Left cardiac atrium (tissue), 4 donors: Measurements from ENCODE around the gene GOLGA6D. TPM values are rescaled to one million over a fixed set of nuclear protein-coding genes. Genes with fewer than 3 reads are reported as not detected.
"Not testable (repeated sequence)": the region's sequence is repeated elsewhere in the genome, so short reads cannot be mapped to it uniquely, and the experiment has no call there.

Experiments
- ATAC-seq, 2 donors: fragments of 200-7000 bp; cut with Tn5 transposase; one replicate each; pipeline ENCODE4 v1.9.1; 2020; ENCODE audit warnings: mild to moderate bottlenecking in 2 of 2, moderate library complexity in 2 of 2
- DNase-seq: peaks from one replicate; pipeline ENCODE4 v3.0.0-alpha.2; 2020
- intact Hi-C, 2 donors: fragments of 100-400 bp; cut with DNase I; formaldehyde crosslinking; loops; one replicate each; pipeline versions ENCODE4 v1.14.1 to v1.15.1; 2022 to 2023
- total RNA-seq, 2 donors: library from RNA; stranded (reverse); fragmentation: NEBNext Ultra II Directional; extraction: Animal tissue kit (Norgen Biotek cat#: 25700); gene quantifications; one replicate each; pipeline ENCODE4 v1.2.1, GENCODE V29; 2021
- donor health status: DM: no; HTN: yes; CAD: no.
- donor health status: DM: no; HTN: yes; CAD: no; lungs with severe emphysema.
- donor health status: DM: yes; HTN: yes; CAD: no.
- donor health status: Dilated cardiomyopathy.

Gene GOLGA6D
- total RNA-seq, 2 donors from 2014 or later, result not detected

DNA sequence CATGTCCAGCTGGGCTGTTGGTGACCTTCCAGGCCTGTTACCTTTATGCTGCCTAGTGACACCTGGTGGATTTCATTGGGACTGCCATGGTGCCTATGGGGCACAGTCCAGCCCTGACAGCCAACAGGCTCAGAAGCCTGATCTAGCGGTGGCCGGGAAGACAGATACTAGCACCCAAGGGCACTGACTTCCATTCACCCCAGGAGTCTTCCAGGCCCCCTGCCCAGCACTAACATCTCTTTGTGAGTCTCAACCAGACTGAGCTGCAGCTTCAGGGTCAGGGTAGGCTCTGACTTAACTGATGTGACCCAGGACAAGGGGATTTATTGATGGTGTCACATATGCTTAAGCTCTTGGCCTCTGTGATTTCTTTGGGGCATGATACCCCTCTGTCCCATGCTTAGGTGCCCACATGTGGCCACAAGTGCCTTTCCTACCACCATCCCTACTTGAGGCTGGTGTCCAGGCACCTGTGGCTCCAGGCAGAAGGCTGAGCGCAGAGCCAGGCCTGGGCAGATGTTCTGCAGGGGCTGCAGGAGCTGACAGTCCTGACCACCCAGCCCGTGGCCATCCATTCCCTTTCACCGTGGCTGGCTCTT, 8.0 kb upstream of the GOLGA6D start:
- DNase-seq (peak; percentile 79), ATAC-seq (peak; percentile 63 to 86)
- intact Hi-C loops, result not testable (repeated sequence)

DNA sequence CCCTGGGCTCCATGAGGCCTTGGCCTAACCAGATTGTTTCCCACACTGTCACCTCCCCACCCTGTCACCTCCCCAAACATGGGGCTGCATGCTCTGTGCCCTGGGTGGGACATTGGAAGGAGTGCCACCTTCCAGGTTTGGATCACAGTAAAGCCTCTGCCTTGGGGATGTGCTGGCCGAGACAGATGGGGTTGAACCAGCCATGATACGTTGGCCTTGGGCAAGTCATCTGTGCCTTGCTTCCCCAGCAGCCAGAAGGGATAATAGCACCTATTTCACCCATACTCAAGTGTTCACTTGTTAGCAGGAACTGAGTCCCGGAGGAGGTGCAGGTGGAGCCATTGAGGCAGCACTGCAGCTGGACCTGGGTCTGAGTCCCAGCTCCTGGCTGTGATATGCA, 7.0 kb upstream of the GOLGA6D start:
- DNase-seq, result not testable (repeated sequence)

DNA sequence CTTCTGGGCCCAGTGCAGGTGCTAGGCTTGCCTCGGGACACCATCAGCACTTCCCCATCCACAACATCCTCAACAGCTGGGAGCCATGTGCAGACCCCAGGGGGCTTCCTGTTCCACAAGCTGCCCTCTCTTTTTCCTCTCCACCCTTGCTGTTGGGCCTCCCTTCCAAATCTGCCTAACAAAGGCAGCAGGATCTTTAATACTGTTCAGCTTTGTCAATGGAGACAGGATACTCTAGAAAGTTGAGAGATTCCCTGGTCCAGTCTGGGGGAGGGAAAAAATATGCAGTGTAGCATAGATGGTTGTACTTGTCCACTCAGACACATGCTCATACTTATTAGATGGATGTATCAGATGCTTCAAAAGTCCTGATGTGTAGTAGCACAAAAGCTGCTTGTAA, 4.1 kb upstream of the GOLGA6D start:
- ATAC-seq, intact Hi-C loops, DNase-seq: not testable (repeated sequence)

More for the DNA sequence above, 7.0 kb upstream of the GOLGA6D start:
- intact Hi-C loops, ATAC-seq: not testable (repeated sequence)

DNA sequence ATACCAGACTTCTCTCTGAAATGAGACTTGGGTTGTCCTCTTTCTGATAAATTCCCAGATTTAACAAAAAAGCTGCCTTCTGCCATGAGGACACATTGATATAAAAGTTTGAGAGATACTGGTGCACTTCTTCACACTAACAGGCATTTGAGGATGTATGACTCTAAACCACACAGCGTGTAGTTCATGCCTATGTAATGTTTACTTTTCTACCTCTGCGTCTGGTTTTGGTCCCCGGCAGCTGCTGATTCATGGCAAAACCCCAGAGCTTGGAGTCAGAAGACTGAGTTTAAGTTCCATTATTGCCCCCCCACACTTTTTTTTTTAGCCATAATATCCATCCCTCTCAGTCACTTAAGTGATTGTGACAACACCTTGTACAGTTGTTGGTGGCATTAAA, 1.5 kb downstream of the GOLGA6D start:
- intact Hi-C loops, result not testable (repeated sequence)

DNA sequence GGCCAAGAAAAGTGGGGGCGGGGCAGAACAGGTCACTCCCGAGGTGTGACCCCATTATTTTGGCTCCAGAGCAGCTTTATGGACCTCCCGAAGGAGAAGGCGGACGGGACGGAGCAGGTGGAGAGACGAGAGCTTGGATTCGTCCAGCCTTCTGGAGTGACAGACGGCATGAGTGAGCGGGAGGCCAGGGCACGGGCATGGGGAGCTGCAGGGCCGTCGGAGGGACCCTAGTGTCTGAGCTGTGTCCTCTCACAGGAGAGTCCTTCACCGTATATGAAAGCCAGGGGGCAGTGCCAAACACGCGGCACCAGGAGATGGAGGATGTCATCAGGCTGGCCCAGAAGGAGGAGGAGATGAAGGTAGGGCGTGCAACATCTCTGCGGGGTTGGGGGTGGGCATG, 11.0 kb downstream of the GOLGA6D start:
- ATAC-seq, intact Hi-C loops, DNase-seq: not testable (repeated sequence)

More for the DNA sequence above, 1.5 kb downstream of the GOLGA6D start:
- not testable (repeated sequence) for DNase-seq, ATAC-seq

DNA sequence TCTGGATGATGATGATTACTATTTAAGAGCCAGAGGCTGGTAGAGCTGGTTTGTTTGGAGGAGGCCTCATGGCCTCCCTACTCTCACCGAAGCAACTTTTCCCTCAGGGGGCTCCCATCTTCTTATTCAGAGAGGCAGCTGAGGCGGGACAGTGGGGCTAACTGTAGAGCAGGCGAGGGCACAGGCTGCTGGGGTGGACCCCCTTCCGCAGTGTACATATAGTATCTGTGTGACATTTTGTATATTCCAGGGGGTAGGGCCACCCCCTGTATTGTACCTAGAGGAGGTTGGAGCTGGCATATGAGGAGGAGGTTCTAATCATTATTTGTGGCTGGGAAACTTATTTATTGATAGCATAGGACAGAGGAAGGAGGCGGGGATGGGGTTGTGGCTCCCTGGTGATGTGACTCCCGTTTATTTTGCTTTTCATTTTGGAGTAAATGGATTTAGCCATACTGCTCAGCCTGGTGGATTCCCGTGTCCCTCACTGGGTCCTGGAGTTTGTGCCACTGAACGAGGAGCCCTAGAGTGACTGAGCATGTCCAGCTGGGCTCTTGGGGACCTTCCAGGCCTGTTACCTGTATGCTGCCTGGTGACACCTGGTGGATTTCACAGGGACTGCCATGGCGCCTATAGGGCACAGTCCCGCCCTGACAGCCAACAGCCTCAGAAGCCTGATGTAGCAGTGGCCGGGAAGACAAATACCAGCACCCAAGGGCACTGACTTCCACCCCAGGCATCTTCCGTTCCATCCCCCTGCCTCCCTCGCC, 16.1 kb downstream of the GOLGA6D start:
- DNase-seq, intact Hi-C loops: not testable (repeated sequence)
- ATAC-seq, result peak; percentile 68 to 76

DNA sequence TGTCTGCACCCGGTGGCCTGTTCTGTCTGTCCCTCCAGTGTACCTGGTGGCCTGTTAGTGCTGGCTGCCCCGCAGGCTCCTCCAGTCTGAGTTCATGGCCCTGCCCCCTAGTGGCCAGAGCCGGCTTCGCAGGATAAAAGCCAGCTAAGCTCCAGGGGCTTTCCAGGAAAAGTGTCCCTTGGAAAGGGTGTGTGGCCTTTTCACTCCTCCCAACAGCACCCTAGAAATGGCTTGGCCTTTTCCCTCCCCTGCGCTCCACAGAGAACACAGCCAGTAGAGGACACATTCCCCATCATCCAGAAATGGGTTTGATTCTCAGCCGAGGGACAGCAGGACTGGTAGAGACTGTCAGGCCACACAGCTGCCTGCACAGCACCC, 16.7 kb downstream of the GOLGA6D start:
- ATAC-seq (peak; percentile 76 to 84), DNase-seq (peak; percentile 58)
- intact Hi-C loops, result not testable (repeated sequence)

DNA sequence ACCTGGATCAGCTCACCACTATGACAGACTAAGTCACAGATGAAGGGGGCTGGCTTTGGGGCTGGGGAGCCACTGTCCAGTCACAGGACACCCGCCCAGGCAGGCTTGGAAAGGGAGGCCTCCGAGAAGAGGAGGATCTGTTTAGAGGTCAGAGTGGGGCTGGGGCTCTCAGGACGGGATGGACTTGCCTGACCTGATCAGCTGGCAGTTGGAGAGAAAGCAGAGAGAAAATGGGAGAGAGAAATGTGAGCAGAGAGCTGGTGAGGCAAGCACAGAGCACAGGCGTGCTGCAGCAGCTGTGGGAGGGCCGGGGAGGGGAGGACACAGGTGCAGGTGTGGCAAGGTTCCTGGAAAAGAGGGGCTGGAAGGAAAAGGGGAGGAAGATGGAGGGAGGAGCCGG, 17.4 kb downstream of the GOLGA6D start:
- intact Hi-C loops, DNase-seq, ATAC-seq: not testable (repeated sequence)

DNA sequence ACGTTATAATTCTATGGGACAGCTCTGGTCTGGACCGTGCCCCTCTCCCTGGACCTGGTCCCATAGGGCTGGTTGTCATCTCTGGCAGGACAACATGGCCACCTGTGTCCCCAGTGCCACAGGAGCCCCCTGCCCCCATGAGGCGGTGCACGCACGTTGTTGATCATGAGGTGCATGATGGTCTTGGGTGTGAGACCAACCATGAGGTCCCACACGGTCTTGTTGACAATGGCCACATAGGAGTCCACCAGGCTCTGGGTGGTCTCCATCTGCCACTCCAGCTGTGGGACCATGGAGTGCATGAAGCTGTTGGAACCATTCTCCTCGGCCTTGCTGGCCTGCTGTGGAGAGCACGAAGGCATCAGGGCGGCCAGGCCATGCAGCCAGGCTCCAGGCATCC, 19.7 kb downstream of the GOLGA6D start:
- DNase-seq (no peak), ATAC-seq (no peak)
- intact Hi-C loops, result no loop called here

DNA sequence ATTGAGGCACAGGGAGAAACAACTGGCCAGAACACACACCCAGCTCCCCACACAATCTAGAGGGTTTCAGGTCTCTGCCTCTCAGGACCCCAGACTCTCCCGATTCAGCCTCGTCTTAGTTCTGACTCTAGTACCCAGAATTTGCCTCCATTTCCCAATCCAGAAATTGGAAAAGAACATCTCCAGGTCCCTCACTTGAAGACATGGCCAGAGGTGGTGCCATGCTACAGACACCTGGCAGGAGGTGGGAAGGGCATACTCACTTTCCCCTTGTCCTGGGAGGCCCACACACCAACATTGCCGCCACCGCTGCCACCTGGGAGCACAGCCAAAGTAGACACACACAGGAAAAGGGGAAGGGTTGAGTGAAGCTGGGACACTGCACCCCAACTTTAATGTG, 20.1 kb downstream of the GOLGA6D start:
- ATAC-seq, DNase-seq, intact Hi-C loops: not testable (repeated sequence)

DNA sequence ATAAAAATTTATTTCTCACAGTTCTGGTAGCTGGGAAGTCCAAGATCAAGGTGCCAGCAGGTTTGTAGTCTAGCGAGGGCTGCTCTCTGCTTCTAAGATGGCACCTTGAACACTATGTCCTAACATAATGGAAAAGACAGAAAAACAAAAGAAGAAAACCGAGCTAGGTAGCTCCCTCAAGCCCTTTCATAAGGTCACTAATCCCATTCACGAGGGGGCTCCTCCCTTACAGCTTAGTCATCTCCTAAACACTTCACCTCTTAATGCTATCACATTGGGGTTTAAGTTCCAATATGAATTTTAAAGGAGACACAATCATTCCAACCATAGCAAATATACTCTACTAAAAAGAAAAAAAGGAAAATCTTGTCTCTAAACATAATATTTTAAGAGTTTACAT, 23.6 kb downstream of the GOLGA6D start:
- ATAC-seq (no peak), DNase-seq (no peak)
- intact Hi-C loops, result no loop called here

DNA sequence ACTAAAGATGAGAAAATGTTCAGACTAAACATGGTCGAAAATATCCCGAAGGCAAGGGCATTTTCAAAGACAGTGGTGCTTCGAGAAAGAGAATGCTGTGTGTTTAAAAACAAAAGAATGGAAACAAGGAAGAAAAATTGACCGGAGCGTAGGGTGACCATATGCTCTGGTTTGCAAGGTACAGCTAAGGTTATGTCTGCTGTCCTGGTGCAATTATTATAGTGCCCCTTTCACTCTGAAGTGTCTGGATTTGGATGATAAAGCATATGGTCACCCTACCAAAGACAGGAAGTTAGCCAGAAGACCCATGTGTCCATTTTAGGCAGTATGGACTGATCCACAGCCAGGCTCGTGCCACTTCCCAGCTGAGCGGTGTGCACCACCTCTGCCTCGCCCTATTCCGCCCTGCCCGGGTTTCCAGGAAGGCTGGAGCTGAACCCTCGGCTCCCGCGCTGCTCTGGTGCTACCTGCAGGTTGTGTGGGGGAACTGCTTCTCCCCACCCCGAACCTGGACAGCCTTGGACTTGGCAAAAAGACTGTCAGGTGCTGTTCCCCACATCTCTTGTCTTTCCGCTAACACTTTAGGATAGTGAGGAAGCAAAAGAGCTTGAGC, 25.2 kb downstream of the GOLGA6D start:
- DNase-seq (no peak), ATAC-seq (peak; percentile 34 to 60)
- intact Hi-C loops, result no loop called here

DNA sequence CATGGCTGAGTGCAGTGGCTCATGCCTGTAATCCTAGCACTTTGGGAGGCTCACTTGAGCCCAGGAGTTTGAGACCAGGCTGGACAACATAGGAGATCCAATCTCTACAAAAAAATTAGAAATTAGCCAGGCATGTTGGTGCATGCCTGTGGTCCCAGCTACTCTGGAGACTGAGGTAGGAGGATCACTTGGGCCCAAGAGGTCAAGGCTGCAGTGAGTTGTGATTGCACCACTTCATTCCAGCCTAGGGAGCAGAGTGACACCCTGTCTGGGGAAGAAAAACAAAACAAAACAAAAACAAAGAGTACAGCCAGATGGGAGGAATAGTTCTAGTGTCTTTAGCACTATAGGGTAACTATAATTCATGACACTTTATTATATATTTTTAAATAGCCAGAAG, 27.1 kb downstream of the GOLGA6D start:
- ATAC-seq, result no peak
- DNase-seq, result no peak
- intact Hi-C loops, result no loop called here

DNA sequence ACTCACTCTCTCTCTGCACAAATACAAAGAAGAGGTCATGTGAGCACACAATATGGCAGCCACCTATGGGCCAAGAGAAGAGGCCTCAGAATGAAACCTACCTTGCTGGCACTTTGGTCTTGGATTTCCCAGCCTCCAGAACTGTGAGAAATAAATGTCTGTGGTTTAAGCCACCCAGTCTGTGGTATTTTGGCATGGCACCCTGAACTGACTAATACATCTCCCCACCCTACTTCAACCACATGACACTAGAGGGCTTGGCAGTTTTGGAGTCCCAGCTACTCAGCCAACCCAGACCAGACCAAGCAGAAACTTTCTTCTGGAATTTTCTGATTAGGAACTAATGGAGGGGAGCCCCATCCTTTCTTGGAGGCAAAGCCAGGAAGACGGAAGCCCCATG, 29.9 kb downstream of the GOLGA6D start:
- ATAC-seq, intact Hi-C loops, DNase-seq: not testable (repeated sequence)

DNA sequence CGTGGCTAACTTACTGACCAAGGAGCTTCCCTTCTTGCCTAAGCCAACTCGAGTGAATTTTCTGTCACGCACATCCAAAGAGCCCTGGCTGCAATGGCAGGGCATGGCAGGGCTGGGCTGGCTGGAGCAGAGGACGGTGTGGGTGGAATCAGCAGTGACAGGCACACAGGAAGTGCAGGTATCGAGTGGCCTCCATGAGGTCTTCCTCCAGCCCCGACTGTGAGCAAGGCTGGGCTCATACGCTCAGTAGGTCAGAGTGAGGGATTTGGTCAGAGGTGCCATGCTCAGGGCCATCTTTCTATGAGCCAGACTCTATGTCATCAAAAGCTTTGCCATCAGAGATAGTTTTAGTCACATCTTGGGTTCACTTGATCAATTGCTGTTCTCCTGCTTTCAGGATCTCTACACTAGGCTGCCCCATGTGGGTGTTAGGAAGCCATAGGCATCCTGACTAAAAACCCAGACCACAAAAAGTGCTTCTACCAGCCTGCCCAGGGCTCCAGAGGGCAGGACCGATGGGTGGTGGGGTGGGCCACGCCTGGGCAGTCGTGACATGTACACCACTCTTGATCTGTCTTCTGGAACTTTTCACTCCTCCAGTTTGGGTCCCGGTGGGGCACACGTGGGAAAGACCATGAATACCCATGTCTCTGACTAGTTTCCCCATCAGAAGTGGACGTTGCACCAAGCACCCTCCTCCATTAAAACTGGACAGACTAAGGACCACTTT, 30.6 kb downstream of the GOLGA6D start:
- no peak for ATAC-seq
- DNase-seq, result no peak
- intact Hi-C loops, result no loop called here

DNA sequence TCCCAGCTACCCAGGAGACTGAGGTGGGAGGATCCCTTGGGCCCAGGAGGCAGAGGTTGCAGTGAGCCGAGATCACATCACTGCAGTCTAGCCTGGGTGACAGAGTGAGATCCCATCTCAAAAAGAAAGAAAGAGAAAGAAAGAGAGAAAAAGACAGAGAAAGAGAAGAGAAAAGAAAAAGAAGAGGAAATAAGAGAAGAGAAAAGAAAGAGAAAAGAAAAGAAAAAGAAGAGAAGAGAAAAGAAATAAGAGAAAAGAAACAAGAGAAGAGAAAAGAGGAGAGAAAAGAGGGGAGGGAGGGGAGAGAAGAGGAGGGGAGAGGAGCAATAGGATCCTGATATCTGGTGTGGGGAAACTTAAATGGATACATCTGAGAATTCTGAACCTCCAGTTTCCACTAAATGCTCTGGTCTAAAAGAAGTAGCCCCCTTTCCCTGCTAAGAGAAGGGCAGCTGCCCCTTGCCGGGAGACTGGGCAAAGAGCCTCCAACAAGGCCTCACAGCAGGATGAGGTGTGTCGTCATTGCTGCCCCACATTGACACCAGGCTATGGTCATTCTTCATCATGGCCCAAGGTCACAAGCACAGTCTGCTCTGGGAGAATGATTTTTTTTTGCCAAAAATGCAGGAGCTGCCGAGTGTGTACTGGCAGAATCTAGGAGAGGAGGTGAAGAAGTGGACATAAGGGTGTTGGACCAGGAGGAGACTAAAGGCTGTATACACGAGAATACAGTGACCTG, 32.1 kb downstream of the GOLGA6D start:
- intact Hi-C loops, result no loop called here
- DNase-seq (no peak), ATAC-seq (no peak)

DNA sequence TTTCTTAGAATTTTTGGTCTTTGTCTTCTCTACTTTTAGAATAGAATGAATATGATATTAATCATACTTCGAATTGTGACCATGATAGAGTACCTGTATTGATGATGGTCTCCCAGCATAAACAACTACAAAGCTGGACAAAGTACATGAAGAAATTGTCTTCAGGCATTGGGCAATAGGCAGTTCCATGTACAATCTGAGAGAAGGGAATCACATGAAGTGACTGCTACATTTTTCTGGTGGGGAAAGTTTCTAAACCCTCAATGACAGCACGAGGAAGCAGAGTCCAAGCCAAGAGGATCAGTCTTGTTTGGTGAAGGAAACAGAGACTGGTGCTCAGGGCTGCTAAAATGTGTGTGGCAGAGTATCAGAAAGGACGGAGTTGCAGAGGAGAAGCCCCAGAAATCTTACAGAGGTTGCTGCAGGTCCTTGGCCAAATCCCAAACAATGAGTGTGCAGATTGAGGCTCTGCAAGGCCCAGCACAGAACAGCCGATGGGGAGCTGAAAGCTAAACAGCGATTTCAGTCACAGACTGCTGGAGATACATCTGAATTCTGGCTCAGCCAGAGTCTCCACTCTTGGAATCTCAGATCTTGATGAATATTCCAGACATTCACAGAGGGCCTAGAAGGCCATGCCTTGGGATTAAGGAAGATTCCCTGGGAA, 36.7 kb downstream of the GOLGA6D start:
- DNase-seq, ATAC-seq, intact Hi-C loops: not testable (repeated sequence)

DNA sequence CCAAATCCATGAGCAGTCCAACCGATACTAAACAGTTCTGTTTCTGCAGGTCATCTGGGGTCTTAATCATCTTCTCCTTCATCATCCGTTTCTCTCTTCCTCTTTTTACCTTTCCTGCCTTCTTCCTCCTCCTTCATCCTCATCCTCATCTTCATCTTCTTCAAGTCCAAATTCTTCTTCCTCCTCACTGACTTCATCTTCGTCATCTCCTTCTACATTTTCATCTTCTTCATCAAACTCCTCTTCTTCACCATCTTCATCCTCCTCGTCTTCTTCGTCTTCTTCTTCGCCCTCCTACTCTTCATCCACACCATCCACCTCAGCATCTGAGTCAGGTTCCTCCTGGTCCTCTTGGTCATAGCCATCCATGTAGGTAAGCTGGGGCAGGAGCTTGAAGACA, 39.1 kb downstream of the GOLGA6D start:
- DNase-seq, result no peak
- intact Hi-C loops, result no loop called here
- ATAC-seq, result no peak
